Measurements from ENCODE around the gene MSI2.
"Not testable (repeated sequence)": the region's sequence is repeated elsewhere in the genome, so short reads cannot be mapped to it uniquely, and the experiment has no call there.

Gene MSI2

DNA sequence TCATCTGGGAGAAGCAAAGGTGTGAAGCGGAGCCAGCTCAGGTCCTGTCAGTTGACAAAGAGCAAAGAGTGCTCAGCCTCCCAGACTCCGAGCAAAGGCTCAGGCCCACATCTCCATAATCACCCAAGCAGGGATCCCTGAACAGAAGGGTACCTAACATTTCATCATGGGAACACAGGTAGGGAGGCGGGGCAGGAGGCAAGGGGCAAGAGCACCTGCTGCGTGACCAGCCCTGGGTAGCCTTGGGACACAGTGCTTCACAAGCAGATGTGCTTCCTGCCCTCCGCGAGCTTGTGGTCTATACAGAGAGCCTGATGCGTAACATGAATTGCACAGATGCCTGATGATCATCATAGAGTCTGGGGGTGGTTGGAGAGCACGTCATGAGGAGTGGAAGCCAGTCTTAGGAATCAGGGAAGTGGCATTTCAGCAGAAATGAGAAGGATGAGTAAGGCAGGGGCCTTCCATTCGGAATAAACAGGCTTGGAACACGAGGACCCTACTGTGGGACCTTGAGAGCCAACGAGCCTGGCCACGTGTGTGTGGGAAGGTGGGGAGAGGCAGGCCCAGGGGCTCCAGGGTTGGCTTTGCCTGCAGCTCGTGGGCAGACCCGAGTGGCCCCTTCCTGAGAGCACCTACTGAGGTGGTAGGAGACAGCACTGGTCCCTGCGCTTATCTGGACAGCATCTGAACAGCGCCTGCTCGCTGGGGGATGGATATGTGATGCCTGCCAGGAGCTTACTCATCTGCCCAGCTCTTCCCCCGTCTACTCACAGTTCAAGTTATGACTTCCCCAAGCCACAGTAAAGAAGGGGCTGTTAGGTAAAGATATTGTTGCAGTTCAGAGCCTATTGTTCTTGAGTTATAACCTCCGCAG lies 363.0 kb downstream of the MSI2 start:
- DNase-seq (ENCODE audit: low spot score) = peak; percentile 36

DNA sequence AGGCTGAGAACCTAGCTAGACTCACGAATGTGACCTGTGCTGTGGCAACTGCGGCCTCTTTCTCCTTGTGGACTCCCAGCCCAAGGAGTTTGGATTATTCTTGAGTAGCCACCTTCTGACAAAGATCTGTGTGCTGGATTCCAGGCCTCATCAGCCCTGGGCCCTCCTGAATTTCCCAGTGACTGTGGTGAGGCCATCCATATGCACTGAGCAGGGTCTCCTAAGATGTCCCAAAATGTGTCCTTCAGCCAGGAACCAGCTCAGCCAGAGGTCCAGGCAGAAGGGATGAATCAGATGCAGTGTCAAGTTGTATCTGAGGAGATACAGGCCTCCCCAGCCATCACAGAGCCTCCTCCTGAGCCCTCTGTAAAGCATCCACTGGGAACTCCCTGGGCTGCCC lies 364.3 kb downstream of the MSI2 start:
- DNase-seq (ENCODE audit: low spot score) = no peak

DNA sequence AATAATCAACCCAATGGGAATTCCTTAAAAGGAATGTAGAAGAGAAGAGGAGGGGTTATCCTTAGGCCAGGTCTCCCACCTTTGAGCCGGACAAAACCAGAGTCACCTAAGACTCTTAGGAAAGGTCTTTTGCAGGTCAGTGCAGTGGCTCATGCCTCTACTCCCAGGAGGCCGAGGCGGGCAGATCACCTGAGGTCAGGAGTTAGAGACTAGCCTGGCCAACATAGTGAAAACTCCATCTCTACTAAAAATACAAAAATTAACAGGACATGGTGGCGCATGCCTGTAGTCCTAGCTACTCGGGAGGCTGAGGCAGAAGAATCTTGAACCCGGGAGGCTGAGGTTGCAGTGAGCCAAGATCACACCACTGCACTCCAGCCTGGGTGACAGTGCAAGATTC lies 365.5 kb downstream of the MSI2 start:
- DNase-seq (ENCODE audit: low spot score) = not testable (repeated sequence)

DNA sequence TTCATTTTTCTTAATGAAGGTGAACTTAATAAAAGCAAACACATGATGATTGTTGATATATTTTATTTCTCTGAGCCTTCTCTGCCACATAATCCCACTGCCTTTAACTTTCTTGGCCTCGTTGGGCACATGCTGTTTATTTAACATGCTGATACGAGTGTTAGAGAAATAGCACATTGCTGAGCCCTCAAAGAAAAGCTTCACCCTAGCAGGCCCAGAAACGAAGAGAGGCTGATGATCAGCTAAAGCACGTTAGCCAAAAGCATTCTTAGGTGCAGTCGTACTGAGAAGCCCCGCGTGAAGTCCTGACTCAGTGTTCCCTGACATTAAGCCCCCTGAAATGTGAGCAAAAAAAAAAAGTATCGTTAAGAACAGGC lies 366.0 kb downstream of the MSI2 start:
- DNase-seq (ENCODE audit: low spot score) = no peak

GRCh38 chr17:57622683-57623433 lies 366.5 kb downstream of the MSI2 start:
- DNase-seq (ENCODE audit: low spot score) = peak; percentile 84

- no peak for DNase-seq (ENCODE audit: low spot score)
These were observed 367.3 kb downstream of the MSI2 start for GRCh38 chr17:57623620-57624019.

- DNase-seq (ENCODE audit: low spot score) = no peak
These were observed 368.1 kb downstream of the MSI2 start for GRCh38 chr17:57624386-57624785.

DNA sequence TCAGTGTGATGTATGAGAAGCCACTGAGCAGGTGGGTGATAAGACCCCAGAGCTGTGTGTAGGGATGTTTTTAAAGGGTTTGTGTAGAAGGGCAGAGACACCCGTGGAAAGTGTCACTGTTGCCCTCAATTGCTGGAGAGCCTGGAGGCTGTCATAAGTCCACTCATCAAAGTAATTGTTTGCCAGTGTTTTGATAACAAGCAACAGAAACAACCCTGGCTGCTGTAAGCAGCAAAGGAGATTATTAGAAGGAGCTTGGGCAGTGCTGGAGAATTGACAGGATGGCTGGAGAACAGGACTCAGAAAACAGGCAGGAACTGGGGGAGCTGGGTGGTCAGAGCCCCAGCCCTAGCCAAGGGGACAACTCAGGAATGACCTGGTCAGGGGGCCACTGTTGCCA lies 369.2 kb downstream of the MSI2 start:
- no peak for DNase-seq (ENCODE audit: low spot score)

DNA sequence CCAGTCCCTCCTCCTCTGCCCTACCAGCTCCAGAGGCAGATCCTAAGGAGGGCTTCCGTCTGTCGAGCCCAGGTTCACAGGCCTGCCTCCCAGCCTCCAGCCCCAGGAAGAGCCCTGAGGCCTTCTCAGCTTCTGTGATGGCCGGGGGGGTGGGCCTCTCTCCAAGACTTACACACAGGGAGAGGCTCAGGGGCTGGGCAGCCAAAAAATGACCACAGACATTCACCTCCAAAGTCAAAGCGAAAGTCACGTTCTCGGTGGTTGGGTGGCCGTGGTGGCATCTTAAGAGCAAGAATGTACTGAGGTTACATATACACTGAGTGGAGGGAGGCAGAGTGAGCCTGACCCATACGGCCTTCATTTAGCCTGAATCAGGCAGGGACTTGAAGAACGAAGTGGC lies 369.6 kb downstream of the MSI2 start:
- no peak for DNase-seq (ENCODE audit: low spot score)

DNA sequence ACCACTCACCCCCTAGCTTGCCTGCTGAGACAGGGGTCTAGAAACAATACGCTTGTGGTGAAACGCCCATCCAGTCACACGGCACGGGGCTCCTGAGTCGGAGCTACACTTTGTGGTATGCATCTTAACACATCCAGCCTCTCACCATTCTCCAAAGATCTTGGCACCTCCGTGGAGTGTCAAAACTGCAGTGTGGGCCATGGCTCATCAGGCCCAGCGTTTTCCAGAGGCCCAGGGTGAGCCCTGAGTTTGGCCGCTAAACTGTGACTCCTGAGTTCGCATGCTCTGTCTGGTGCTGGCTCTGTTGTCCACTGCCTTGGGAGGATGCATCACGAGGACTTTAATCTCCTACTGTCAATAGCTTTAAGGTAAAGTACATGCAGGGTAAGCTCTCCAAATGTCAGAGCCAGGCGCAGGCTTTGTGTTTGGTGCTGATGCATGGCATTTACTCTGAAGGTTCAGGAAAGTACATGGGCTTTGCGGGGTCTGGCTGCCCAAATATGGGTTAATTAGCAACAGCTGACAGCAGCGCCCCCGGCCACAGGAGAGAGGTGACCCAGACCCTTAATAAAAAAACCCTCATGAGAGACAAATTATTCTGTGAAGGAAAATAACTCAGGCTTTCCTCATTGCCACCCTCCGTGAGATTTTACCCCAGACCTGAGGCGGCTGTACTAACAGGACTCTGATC lies 370.3 kb downstream of the MSI2 start:
- DNase-seq (ENCODE audit: low spot score) = no peak

DNA sequence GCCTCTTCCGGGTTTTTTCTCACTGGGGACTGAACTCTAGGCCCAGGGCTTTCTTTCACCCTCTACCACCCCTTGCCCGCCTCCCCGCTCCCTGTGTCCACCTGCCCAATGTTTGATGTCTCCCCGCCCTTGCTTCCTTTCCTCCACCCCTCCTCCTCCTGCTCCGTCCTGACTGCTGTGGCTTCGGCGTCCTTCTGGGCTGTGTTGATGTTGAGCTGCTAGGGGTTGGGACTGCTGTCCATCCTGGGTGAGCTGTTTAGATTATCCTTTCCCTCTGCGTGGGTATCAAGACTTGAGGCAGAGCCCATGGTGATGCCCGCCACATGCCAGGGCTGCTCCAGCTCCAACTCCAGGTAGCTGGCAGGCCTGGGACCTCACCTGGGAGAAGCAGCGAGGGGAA lies 371.3 kb downstream of the MSI2 start:
- DNase-seq (ENCODE audit: low spot score) = no peak

DNA sequence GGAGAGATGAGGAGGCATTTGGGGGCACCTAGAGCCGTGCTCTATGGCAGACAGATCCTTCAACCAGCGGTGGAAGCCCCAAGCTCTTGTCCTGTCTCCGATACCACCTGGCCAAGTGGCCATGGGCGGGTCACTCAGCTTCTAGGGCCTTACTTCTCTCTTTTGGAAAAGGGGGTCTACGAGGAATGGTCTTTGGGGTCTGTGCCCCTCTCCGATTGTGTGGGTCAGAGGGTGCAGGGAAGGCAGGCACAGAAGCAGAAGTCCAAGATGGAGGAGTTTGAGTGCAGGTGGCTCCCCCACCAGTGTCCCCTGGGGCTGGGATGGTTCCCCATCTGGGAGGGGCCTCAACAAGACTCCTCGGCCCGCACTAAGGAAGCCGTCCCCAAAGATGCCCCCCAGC lies 372.1 kb downstream of the MSI2 start:
- no peak for DNase-seq (ENCODE audit: low spot score)

DNA sequence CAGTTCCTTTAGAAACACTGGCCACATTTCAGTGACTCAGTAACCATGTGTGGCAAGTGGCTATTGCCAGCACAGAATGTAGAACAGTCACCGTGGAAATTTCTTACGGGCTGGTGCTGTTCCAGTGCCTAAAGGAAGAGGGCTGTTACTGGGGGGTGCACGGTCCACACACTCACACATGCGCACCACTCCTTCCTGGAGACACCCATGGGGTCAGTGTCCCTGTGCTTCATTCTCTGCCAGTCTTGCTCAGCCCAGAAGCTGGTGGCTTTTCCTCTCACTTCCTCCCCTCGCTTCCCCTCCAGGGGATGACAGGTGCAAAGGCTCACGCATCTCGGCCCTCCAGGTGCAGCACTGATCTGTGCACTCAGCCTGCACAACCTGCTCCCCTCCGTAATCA lies 373.1 kb downstream of the MSI2 start:
- DNase-seq (ENCODE audit: low spot score) = peak; percentile 29

GRCh38 chr17:57629886-57630285 lies 373.6 kb downstream of the MSI2 start:
- no peak for DNase-seq (ENCODE audit: low spot score)

GRCh38 chr17:57630736-57631135 lies 374.4 kb downstream of the MSI2 start:
- DNase-seq (ENCODE audit: low spot score) = no peak

GRCh38 chr17:57631871-57632270 lies 375.5 kb downstream of the MSI2 start:
- no peak for DNase-seq (ENCODE audit: low spot score)

- DNase-seq (ENCODE audit: low spot score) = no peak
These were observed 376.0 kb downstream of the MSI2 start for GRCh38 chr17:57632294-57632693.

DNA sequence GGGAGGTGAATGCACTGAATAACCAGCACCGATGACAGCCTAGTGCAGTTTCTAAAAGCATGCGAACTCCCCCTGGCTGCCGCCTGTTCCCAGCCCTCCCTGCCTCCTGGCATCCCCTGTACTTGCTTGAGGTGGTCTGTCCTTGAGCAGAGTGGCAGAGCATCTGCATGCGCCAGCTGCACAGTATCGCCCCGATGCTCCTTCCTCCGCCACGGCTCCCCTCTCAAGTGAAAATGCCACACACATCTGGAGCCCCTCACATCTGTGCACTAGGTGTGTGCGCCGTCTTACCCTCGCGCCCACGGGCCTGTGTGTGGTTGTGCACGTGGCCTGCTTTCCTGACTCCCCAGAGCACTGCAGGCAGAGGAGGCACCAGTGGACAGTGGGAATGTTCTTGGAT lies 376.9 kb downstream of the MSI2 start:
- no peak for DNase-seq (ENCODE audit: low spot score)

DNA sequence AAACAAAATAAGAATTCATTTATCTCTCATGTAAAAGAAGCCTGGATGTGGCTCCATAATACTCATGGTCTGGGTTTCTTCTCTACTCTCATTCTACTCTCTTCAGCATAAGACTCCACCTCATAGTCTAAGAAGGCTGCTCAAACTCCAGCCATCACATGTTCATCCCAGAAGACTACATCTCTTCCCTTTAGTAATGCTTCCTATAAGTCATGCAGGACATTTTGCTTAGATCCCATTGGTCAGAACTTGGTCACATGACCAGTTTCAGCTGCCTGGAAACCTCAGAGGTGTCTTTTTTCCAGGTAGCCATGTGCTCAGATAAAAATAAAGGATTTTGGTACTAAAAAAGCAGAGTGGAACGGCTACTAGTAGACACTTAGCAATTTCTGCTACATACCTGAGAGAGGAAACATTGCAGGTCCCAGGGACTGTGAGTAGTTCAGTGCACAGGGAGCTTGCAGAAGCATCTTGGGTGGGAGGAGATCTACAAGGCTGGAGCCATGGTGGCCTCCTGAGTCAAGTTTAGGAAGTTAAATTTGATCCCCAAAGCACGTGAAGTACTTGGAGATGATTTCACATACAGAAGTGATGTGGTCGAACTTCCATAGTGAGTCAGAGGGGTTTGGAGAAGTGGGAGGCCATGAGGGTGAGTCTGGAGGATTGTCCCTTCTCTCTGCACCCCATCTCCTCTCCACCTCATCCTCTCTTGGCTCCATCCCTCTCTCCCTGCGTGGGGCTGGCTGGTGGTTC lies 378.6 kb downstream of the MSI2 start:
- peak; percentile 26 for DNase-seq (ENCODE audit: low spot score)

DNA sequence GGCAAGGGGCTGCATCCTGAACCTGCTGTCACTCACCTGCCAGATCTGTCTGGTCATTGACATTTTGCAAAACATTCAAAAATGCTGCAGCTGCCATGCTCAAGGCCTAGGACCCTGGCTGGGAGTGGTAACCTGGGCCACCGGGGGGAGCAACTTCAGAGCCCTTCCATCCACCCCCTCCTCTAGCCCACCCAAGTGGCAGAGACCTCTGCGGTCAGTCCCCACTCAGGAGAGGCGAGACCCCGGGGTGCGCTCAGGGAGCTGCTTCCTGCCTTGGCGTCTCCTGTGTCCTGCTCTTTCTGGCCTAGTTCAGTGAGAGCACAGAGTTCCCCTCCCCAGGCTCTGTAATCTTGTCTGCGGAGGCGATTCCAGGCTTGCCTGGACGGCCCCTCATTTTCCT lies 380.0 kb downstream of the MSI2 start:
- DNase-seq (ENCODE audit: low spot score) = no peak

GRCh38 chr17:57636985-57637665 lies 380.8 kb downstream of the MSI2 start:
- DNase-seq (ENCODE audit: low spot score) = no peak

- no peak for DNase-seq (ENCODE audit: low spot score)
These were observed 381.3 kb downstream of the MSI2 start for GRCh38 chr17:57637666-57638010.

All from AG08396 (cell line).